Sigmoid colon (tissue), 4 donors: ENCODE data around the gene DAW1.
A peak's percentile ranks its signal among the peaks of the same experiment; 100 is the strongest.

Experiments
- CTCF ChIP-seq, 4 experiments: fragments of 450-650 bp in 3 of 4; fragments of 200-600 bp in 1 of 4; IDR thresholded peaks; one replicate each; pipeline ENCODE4 v1.5.1; 2016 to 2019; ENCODE audit warnings: antibody characterized with exemption in 4 of 4, mild to moderate bottlenecking in 3 of 4, moderate library complexity in 2 of 4
- EP300 ChIP-seq, 4 donors: sonication (generic); formaldehyde crosslinking; IDR thresholded peaks; one replicate each; pipeline ENCODE4 v1.6.1; 2017; ENCODE audit warnings: antibody characterized with exemption in 4 of 4
- POLR2A ChIP-seq, 2 donors: fragments of 450-650 bp; IDR thresholded peaks; one replicate each; pipeline ENCODE4 v1.6.1; 2016; ENCODE audit warnings: antibody characterized with exemption in 2 of 2, mild to moderate bottlenecking in 2 of 2, moderate library complexity in 2 of 2
- POLR2AphosphoS5 ChIP-seq, 4 donors: sonication (generic); formaldehyde crosslinking; IDR thresholded peaks; one replicate each; pipeline ENCODE4 v1.6.1; 2017; ENCODE audit warnings: antibody characterized with exemption in 4 of 4

DNA sequence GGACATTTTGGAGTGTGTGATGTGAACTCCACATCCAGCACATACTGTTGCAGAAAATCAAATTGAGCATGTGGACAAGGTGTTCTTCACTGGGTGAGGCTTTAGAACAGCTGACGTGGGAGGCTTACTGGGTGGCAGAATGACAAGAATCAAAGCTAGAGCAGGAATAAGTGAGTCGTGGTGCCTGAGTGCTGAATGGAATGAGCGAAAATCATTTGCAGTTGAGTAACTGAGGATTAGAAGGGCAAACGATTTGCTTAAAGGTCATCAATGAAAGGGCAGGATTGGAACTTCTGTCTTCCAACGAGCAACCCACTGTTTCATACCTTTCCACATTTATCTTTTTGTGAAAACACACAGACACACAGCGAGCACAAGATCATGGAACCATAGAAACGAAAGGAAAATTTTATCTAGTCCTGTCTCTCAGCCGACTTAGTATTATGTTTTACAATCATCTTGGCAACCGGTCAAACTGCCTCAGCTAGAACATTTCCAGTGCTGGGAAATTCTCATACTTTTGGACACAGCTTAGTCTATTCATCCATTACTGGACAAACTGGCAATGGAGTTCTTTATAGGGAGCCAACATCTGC lies 7.2 kb upstream of the DAW1 start:
- TF ChIP-seq CTCF (IDR thresholded peaks at IDR 0.05) (no peak), POLR2AphosphoS5 (IDR thresholded peaks at IDR 0.05) (peak in 1 of 4 donors; percentile 38), POLR2A (IDR thresholded peaks at IDR 0.05) (no peak), EP300 (IDR thresholded peaks at IDR 0.05) (no peak)
